Ascending aorta (tissue), 2 donors: ENCODE measurements around the gene UBE2O. TPM values are rescaled to one million over a fixed set of nuclear protein-coding genes. Genes with fewer than 3 reads are reported as not detected.

Experiments
- DNase-seq, 2 donors: peaks; one replicate each; pipeline ENCODE4 v3.0.0-alpha.2; 2019; ENCODE audit warnings: low spot score in 2 of 2
- H3K27ac ChIP-seq, 2 donors: fragments of 200-600 bp; sonication (generic); one replicate each; pipeline ENCODE4 v1.5.1; 2016 to 2017; ENCODE audit warnings: mild to moderate bottlenecking in 1 of 2
- H3K27me3 ChIP-seq: fragments of 200-600 bp; sonication (generic); one replicate; pipeline ENCODE4 v1.5.1; 2017
- H3K36me3 ChIP-seq, 2 donors: fragments of 200-600 bp; sonication (generic); one replicate each; pipeline ENCODE4 v1.5.1; 2016
- H3K4me1 ChIP-seq, 2 donors: fragments of 200-600 bp; sonication (generic); one replicate each; pipeline ENCODE4 v1.5.1; 2016 to 2017; ENCODE audit warnings: mild to moderate bottlenecking in 1 of 2
- H3K4me3 ChIP-seq, 2 donors: fragments of 200-600 bp; sonication (generic); one replicate each; pipeline ENCODE4 v1.5.1; 2016 to 2017; ENCODE audit warnings: mild to moderate bottlenecking in 1 of 2
- H3K9me3 ChIP-seq, 2 donors: fragments of 200-600 bp; sonication (generic); one replicate each; pipeline ENCODE4 v1.5.1; 2016
- CTCF ChIP-seq, 3 experiments: fragments of 200-600 bp in 2 of 3; fragments of 450-650 bp in 1 of 3; sonication (generic) in 2 of 3; IDR thresholded peaks; one replicate each; pipeline ENCODE4 v1.5.1; 2016 to 2019; ENCODE audit warnings: antibody characterized with exemption in 3 of 3, mild to moderate bottlenecking in 1 of 3, moderate library complexity in 1 of 3
- intact Hi-C: fragments of 100-400 bp; cut with DNase I; formaldehyde crosslinking; loops from one replicate; pipeline ENCODE4 v1.15.1; 2023
- total RNA-seq: library from RNA; depleted of rRNA; stranded (reverse); fragments of >200 nt; gene quantifications from one replicate; pipeline ENCODE4 v1.1.0, GENCODE V29; 2016

Gene UBE2O
- total RNA-seq, 1 donor from 2014 or later, result 19.6 TPM

GRCh38 chr17:76480632-76481031 lies 27.7 kb upstream of the UBE2O start:
- no peak for DNase-seq
- Histone ChIP-seq H3K36me3 (peaks cover 0 to 4% of the 10 kb centered on the region in 2 donors), H3K27ac (peak overlapping the region in 1 of 2 donors; percentile 44), H3K27me3 (no peaks in the 10 kb centered on the region), H3K4me1 (no peaks in the 10 kb centered on the region), H3K9me3 (no peaks in the 10 kb centered on the region), H3K4me3 (no peak overlapping the region)
- TF ChIP-seq CTCF (IDR thresholded peaks at IDR 0.05), result no peak
- intact Hi-C loops, result no loop called here

- H3K4me3 ChIP-seq, result no peak overlapping the region
- no peak for DNase-seq
- intact Hi-C loops, result no loop called here
- TF ChIP-seq CTCF (IDR thresholded peaks at IDR 0.05), result no peak
- H3K4me1 ChIP-seq, result no peaks in the 10 kb centered on the region
- H3K27me3 ChIP-seq, result no peaks in the 10 kb centered on the region
- H3K9me3 ChIP-seq, result no peaks in the 10 kb centered on the region
- peaks cover 3 to 4% of the 10 kb centered on the region in 2 donors for H3K36me3 ChIP-seq
- H3K27ac ChIP-seq, result no peak overlapping the region
Measured at GRCh38 chr17:76479515-76480060, 26.6 kb upstream of the UBE2O start.

- Histone ChIP-seq H3K27ac (no peak overlapping the region), H3K9me3 (no peaks in the 10 kb centered on the region), H3K36me3 (peaks cover 6 to 8% of the 10 kb centered on the region in 2 donors), H3K27me3 (no peaks in the 10 kb centered on the region), H3K4me1 (no peaks in the 10 kb centered on the region), H3K4me3 (no peak overlapping the region)
- TF ChIP-seq CTCF (IDR thresholded peaks at IDR 0.05), result no peak
- no peak for DNase-seq
- intact Hi-C loops, result no loop called here
Measured at GRCh38 chr17:76478730-76479514, 26.0 kb upstream of the UBE2O start.

- no peak overlapping the region for H3K4me3 ChIP-seq
- no peak for DNase-seq
- peaks cover 10 to 11% of the 10 kb centered on the region in 2 donors for H3K36me3 ChIP-seq
- no peaks in the 10 kb centered on the region for H3K9me3 ChIP-seq
- TF ChIP-seq CTCF (IDR thresholded peaks at IDR 0.05), result no peak
- no peak overlapping the region for H3K27ac ChIP-seq
- H3K27me3 ChIP-seq, result no peaks in the 10 kb centered on the region
- no peaks in the 10 kb centered on the region for H3K4me1 ChIP-seq
- intact Hi-C loops, result no loop called here
Measured at GRCh38 chr17:76478097-76478496, 25.1 kb upstream of the UBE2O start.

- intact Hi-C loops, result no loop called here
- H3K9me3 ChIP-seq, result no peaks in the 10 kb centered on the region
- DNase-seq, result no peak
- no peaks in the 10 kb centered on the region for H3K27me3 ChIP-seq
- no peak for TF ChIP-seq CTCF (IDR thresholded peaks at IDR 0.05)
- no peak overlapping the region for H3K27ac ChIP-seq
- H3K36me3 ChIP-seq, result peaks cover 12 to 15% of the 10 kb centered on the region in 2 donors
- H3K4me1 ChIP-seq, result no peaks in the 10 kb centered on the region
- H3K4me3 ChIP-seq, result no peak overlapping the region
Measured at GRCh38 chr17:76477576-76477975, 24.6 kb upstream of the UBE2O start.
